Measurements from ENCODE around the gene FLT3LG. TPM values are rescaled to one million over a fixed set of nuclear protein-coding genes. Genes with fewer than 3 reads are reported as not detected.

The FLT3LG gene
- total and polyA plus RNA-seq, 9 of the 15 experiments (the other 6 are each of a cell fraction or from before 2014, with no cell fraction given), result 0.31 to 6.4 (median 1.1) TPM

DNA sequence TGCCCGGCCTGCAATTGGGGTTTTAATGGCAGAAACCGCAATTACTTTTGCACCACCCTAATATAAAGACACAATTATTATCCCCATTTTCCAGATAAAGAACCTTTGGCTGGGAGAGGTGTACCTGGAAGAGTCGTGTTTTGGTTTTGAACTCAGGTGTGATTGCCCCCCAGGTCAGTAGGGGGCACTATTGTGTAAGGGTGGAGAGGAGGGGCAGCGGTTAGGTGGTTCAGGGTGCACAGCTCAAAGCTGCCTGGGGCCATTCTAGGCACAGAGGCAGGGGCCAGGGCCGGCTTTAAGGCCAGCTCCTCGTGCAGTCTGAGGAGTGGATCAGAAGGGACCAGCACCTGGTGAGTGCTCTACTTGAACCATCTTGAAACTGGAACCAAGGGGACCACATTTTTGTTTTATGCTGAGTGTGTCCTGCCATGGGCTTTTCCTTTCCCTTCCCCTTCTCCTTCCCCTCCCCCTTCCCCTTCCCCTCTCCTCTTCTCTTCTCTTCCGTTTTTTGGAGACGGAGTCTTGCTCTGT, 32.6 kb downstream of the FLT3LG start (continued):
- TF ChIP-seq ZNF12 (CRISPR knock-in tag; IDR thresholded peaks at IDR 0.05) (no peak), NEUROD1 (IDR thresholded peaks at IDR 0.05; ENCODE audit: borderline replicate concordance, low read depth, low read length, partially characterized antibody) (no peak), ZNF316 (IDR thresholded peaks at IDR 0.05) (0 out of 2 replicates have a peak, but pooled peaks have one; percentile 15), CSDE1 (IDR thresholded peaks at IDR 0.05) (no peak), CEBPG (CRISPR knock-in tag; IDR thresholded peaks at IDR 0.05) (no peak), CEBPG (tag; conservative IDR thresholded peaks at IDR 0.05 in 1 of 2, IDR thresholded peaks at IDR 0.05 in 1 of 2) (no peak; a peak in 1 of 4 replicates), ZNF277 (CRISPR knock-in tag; IDR thresholded peaks at IDR 0.05; ENCODE audit: borderline replicate concordance) (no peak), RERE (CRISPR knock-in tag; IDR thresholded peaks at IDR 0.05; ENCODE audit: borderline replicate concordance) (no peak), RAD21 (CRISPR knock-in tag; conservative IDR thresholded peaks at IDR 0.05 in 1 of 2, IDR thresholded peaks at IDR 0.05 in 1 of 2) (peak; percentile 92 to 96), HCFC1 (IDR thresholded peaks at IDR 0.05; ENCODE audit: low read depth, low read length) (0 out of 2 replicates have a peak, but pooled peaks have one; percentile 26), SOX6 (IDR thresholded peaks at IDR 0.05) (peak; percentile 27; the same call in 1 of the 2 replicates), CHD2 (IDR thresholded peaks at IDR 0.05; ENCODE audit: low read depth, low read length) (no peak), TFAP4 (CRISPR knock-in tag; IDR thresholded peaks at IDR 0.05; ENCODE audit: borderline replicate concordance) (peak; percentile 14; the same call in 1 of the 2 replicates), MAX (CRISPR knock-in tag; IDR thresholded peaks at IDR 0.05) (0 out of 2 replicates have a peak, but pooled peaks have one; percentile 27), ZNF561 (CRISPR knock-in tag; conservative IDR thresholded peaks at IDR 0.05) (no peak), CBX8 (IDR thresholded peaks at IDR 0.05; ENCODE audit: borderline replicate concordance, extremely low read depth, low read depth, low read length, poor library complexity, severe bottlenecking) (no peak), TAF15 (IDR thresholded peaks at IDR 0.05; ENCODE audit: low read depth, low read length) (no peak), ZFP36 (IDR thresholded peaks at IDR 0.05; ENCODE audit: low read depth, low read length, partially characterized antibody) (peak; percentile 19)
